NCI-H774 (cell line): ENCODE measurements around the gene HAT1.

Experiments
- DNase-seq: peaks from one replicate; lab custom pipeline; 2025; lab: John Stamatoyannopoulos, UW

HAT1 gene

DNA sequence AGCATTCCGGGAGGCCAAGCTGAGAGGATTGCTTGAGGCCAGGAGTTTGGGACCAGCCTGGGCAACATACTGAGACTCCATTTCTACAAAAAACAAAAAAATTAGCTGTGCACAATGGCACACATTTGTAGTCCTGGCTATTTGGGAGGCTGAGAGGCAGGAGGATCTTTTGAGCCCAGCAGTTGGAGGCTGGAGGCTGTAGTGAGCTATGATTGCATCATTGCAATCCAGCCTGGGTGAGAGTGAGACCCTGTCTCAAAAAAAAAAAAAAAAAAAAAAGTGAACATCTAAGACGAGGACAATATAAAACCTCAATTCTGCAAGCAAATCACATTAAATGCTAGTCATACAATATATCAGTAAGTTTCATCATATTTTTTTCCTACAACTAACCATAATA, 2.8 kb upstream of the HAT1 start:
- no peak for DNase-seq

DNA sequence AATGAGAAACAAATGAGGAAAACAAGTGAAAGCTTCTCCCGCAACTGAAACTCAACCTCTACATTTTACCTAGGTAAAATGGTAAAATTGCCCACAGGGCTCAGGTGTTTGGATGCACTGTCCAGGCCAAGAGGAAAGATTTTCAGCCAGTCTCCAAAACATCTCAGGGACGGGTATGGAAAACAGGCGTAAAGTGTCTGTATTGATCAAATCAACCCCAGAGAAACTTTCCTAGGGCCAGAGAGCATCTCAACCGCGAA, 361 bp upstream of the HAT1 start:
- DNase-seq: no peak

DNA sequence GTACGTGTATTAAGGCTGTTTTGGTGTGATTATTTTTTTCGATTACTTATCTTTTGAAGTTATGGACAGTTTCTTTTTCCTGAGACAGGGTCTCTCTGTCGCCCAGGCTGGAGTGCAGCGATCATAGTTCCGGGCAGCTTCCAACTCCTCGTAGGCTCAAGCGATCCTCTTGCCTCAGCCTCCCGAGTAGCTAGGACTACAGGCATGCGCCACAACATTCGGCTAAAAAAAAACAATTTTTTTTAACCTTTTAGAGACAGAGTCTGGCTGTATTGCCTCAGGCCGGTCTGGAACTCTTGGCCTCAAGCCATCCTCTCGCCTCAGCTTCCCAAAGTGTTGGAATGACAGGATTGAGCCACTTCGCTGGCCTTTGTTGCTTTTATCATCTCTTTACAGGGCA, 945 bp downstream of the HAT1 start:
- peak; percentile 12 for DNase-seq

DNA sequence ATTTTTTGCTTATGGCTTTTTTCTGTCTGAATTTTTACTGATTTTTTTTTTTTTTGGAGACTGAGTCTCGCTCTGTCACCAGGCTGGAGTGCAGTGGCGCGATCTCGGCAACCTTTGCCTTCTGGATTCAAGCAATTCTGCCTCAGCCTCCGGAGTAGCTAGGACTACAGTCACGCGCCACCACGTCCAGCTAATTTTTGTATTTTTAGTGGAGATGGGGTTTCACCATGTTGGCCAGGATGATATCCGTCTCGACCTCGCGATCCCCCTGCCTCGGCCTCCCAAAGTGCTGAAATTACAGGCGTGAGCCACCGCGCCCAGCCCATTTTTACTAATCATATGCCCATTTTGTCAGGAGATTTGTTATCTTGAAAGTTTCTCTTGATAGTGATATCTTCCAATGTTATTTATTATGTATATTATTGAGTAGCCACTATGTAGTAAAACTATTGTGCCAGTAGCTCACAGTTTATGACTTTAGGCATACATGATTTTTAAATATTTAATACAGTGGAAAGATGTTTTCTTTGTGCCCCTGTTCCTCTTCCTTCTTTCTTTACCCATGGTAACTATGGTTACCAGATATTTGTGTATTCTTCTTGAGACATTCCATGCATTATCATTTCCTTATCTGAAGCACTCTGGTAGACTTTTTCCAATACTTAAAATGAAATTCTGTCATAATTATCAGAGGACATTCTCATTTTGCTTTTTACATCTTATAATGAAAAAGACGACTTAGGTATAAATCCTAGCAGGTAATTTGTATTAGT, 2.1 kb downstream of the HAT1 start:
- DNase-seq: no peak

DNA sequence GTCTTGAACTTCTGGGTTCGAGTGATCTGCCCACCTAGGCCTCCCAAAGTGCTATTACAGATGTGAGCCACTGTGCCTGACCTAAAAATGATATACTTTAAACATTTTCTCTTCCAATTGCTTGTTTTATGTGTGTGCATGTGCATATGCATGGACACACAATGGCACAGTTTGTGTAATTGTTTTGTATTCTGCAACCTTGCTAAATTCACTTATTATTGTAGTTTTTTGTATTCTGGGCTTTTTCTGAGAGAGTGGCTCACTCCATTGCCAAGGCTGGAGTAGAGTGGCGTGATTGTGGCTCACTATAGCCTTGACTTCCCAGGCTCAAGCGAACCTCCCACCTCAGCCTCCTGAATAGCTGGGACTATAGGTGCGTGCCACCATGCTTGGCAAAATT, 8.1 kb downstream of the HAT1 start:
- no peak for DNase-seq

DNA sequence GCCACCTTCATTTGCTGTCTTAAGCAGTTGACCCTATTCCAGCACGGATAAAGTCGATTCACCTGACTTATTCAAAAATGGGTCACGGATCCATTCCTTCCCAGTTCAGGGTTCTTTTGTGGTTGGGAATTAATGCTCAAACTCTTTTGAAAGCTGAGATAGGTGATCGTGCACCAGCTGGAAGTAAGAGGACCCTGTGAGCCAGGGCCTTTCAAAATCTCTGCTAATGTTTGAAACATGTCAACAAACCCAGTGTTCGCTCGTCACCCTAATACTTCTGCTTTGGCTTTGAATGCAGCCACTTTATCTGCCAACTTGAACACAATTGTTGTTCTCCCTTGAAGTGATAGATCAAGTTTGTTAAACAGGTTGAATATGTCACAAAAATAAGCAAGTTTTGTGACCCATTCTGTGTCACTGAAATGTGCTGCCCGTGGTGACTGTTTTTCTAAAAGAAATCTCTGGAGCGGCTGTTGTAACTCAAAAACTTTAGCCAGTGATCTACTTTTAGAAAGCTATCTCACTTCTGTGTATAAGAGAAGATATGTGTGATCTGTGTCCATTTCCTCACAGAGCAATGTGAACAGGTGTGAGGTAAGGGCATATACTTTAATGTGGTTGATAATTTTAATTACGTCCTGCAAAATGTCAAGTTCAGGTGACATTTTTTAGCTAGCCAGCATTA, 16.9 kb downstream of the HAT1 start:
- peak; percentile 28 for DNase-seq

DNA sequence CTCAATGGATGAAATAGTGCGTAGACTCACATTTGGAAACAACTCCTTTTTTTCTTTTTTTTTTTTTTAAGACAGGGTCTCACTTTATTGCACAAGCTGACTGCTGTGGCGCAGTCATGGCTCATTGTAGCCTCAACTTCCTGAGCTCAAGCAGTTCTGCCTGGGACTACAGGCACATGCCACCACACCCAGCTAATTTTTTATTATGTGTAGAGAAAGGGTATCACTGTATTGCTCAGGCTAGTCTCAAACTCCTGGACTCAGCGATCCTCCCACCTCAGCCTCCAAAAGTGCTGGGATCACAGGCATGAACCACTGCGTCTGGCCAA, 17.4 kb downstream of the HAT1 start:
- DNase-seq: no peak

DNA sequence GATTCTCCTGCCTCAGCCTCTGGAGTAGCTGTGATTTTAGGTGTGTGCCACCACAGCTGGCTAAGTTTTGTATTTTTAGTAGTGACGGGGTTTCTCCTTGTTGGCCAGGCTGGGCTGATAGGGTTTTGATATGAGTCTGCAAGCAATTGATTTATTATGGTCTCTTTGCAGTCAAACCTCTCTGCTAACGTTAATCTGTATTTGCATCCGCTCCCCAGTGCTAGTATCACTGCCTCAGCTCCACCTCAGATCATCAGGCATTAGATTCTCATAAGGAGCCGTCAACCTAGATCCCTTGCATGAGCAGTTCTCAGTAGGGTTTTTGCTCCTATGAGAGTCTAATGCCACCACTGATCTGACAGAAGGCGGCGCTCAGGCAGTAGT, 19.0 kb downstream of the HAT1 start:
- no peak for DNase-seq

DNA sequence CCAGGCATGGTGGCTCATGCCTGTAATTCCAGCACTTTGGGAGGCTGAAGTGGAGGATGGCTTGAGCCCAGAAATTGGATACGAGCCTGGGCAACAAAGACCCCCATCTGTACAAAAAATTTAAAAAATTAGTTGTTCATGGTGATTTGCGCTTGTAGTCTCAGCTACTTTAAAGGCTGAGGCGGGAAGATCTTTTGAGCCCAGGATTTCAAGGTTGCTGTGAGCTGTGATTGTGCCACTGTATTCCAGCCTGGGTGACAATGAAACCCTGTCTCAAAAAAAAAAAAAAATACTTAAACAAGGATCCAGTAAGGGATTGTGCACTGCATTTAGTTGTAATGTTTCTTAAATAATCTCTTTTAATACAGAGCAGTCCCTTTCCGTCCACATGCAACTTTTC, 21.6 kb downstream of the HAT1 start:
- no peak for DNase-seq

DNA sequence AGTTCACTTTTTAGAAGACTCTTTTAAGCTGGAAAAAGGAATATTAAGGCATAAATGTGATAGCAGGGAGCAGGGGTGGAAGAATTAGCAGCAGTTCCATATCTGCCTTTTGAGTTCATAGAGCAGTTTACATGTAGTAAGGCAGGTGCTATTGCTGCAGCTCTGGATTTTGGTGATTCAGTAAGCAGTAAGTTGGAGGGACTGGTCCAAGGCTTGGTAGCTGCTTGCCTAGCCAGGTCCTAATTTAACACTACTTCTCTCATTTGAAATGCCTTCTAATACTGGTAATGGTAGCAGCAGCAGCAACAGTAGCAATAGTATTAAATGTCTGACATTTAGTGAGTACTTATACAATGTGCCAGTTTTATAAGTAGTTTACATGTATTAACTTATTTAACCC, 30.0 kb downstream of the HAT1 start:
- DNase-seq: no peak

DNA sequence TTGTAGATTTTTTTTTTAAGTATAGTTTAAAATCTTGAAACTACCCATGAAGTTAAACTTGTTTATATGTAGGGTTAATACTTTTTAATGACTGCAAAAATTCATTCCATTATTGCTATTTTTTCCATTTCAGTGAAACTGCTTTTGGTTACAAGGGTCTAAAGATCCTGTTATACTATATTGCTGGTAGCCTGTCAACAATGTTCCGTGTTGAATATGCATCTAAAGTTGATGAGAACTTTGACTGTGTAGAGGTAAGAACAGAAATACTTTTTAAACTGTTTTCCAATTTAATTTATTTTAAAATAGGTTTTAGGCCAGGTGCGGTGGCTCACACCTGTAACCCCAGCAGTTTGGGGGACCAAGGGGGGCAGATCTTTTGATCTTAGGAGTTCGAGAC, 30.5 kb downstream of the HAT1 start:
- DNase-seq: no peak

DNA sequence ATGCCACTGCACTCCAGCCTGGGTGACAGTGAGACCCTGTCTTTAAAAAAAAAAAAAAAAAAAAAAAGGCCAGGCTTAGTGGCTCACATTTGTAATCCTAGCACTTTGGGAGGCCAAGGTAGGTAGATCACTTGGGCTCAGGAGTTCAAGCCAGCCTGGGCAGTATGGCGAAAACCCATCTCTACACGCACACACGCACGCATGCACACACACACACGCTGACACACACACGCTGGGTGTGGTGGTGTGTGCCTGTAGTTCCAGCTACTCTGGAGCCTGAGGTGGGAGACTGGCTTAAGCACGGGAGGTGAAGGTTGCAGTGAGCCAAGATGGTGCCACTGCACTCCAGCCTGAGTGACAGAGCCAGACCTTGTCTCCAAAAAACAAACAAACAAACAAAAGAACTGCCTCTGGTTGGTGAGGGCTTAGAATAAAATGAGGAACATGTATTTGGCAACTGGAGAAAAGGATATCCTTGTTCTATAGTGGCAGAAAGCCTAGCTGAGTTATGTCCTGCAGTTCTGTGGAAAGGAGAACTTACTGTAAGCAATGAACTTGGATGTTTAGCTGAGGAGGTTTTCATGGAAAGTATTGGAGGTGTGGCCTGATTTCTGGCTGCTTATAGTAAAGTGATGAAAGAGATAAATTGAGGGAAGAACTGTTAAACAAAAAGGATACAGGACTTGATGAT, 34.0 kb downstream of the HAT1 start:
- no peak for DNase-seq

DNA sequence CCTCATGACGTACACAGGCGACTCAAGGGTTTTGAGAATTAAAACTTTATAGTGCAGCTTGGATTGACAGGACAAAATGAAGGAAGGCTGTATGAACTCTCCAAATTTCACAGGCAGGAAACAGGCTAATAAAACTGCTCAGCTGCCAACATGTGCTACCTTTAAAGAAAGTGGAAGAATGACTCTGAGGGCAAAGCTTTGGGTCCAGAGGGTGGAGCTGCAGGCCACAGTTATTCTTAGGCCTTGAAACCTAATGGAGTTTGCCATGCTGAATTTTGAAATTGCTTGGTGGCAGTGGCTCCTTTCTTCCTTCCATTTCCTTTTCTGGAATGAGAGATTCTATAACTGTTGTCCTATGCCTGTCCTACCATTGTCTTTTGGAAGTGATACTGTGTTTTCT, 34.8 kb downstream of the HAT1 start:
- no peak for DNase-seq

DNA sequence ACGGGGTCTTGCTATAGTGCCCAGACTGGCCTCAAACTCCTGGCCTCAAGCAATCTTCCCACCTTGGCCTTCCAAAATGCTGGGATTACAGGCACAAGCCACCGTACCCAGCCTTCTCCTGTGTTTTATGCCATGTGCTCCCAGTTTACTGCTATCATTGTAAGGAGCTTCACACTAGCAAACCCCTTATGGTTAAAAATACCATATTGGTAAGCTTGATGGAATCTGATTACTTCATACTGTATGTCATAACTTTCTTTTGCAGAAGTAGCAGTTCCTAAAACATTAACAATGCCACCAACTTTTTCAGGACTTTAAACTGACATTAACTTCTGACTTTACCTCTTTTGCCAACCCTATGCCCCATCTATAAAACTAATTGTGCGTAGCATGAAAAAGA, 36.2 kb downstream of the HAT1 start:
- no peak for DNase-seq

DNA sequence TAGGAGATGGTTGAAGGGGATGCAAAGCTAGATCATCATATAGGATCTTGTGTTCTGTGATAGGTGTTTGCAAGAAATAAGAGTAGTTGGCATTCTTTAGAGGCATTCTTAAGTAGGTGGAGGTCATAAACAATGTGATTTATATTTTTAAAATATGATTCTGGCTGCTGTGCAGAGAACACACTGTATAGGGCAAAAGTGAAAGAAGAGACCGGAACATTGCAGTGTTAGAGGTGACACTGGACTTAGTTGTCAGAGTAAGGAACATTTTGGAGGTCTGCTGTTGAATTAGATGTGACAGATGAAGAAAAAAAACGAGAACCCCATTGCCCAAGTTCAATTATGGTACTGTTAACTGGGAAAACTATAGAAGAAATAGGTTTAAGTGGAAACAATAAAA, 37.7 kb downstream of the HAT1 start:
- DNase-seq: no peak

DNA sequence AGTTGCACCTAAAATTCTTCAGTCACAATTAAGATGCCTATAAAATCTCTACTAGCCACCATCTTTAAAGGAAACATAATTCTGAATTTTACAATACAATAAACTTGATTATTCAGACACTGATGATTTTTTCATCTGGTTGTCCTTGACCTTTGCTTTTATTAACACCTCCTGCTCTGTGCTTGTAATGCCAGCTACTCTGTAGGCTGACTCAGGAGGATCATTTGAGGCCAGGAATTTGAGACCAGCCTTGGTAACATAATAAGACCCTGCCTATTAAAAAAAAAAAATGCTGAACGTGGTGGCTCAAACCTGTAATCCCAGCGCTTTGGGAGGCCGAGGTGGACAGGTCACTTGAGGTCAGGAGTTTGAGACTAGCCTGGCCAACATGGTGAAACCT, 38.3 kb downstream of the HAT1 start:
- no peak for DNase-seq

DNA sequence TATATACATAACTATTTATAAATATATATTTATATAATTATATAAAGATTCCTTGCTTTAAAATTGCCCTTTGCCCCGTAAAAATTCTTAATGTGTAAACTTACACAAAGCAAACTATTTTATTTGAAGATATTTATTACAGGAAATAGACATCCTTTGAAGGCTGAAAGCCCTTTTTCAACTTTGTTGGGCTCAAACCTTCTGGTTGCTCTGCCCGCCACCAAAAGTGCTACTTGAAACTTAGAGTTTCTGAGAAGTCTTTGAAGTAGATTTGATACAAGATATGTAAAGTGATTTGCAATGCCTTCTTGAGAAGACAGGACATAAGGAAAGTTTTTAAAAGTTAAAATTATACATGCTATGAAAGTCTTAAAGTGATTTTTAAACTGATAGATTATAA, 40.9 kb downstream of the HAT1 start:
- no peak for DNase-seq

DNA sequence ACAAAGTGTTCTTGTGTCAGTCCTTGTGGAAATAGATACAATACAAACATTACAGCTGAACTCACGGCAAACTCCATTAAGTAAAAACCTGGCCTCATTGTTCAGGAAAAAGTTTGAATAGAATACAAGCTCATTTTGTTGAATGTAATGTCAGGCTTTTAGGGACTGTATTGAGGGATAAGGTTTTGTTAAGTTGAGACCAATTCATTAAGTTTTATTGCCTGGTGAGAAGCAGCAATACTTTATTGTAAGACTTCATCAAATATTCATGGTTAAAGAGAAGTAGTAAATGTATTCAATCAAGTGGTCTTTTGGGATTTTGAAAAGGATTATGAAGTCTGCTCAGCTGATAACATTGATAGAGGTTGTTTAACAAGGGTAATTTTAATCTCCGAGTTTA, 42.0 kb downstream of the HAT1 start:
- DNase-seq: peak; percentile 8

DNA sequence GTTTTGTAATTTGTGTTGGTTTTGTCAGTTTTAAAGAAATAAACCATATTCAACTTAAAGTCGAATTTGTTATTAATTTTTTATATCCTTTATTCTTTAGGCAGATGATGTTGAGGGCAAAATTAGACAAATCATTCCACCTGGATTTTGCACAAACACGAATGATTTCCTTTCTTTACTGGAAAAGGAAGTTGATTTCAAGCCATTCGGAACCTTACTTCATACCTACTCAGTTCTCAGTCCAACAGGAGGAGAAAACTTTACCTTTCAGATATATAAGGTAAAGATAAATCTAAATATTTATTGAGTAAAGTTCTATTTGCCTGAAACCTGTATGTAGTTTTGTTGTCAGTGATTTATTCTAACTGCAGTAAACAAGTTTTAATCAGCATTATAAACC, 43.0 kb downstream of the HAT1 start:
- DNase-seq: no peak

DNA sequence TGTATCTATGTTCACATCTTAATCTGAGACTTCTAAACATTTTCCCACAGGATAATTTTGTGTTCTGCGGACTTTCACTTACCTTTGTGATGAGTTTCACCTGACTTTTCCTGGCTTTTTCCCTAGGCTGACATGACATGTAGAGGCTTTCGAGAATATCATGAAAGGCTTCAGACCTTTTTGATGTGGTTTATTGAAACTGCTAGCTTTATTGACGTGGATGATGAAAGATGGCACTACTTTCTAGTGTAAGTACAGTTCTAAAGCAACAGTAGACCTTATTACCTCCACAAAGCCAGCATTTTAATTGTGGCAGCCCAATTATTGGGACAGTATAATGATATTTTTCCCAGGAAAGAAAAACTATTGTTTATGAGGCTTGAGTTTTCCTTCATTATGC, 43.4 kb downstream of the HAT1 start:
- no peak for DNase-seq

DNA sequence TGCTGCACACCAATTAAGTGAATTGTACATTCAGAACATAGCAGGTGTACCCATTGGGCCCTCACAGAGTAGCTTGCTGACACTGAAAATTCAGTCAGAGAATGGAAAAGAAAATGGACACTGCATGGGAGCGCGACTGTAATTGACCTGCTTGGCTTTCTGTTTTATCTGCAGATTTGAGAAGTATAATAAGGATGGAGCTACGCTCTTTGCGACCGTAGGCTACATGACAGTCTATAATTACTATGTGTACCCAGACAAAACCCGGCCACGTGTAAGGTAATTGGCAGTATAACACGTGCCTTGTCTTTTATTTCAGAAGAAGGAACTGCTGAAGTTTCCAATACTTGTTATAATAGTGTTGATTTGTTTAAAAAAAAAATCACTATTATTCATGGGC, 44.0 kb downstream of the HAT1 start:
- DNase-seq: no peak

DNA sequence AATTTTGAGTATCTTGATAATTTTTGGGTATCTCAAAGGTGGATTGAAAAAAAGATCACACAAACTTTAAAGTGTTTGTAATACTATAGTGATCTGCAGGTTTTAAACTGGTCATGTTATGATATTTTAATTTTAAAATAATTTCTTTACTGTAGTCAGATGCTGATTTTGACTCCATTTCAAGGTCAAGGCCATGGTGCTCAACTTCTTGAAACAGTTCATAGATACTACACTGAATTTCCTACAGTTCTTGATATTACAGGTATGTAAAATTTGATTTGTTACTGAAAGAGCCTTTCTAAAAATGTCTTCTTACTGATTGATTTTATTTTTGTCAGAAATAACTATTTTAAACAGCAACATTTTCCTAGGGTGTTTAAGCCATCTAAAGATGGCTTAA, 44.4 kb downstream of the HAT1 start:
- no peak for DNase-seq

DNA sequence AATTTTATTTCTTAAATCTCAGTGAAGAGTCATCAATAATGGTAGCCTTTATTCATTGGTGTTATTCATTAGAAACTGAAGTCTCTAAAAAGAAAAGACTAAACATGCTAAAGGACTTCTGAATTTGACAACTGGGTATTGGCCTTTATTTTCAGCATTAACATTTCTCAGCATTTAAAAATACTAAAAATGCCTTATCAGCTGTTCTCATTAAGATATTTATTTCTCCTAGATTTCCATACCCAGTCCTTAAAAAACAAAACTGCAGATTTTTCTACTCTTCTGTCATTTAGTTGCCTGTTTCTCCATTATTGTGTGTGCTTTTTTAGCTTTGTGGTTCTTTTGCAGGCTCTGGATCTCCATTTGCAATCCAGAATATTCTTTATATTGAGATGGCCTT, 46.2 kb downstream of the HAT1 start:
- DNase-seq: no peak
